H1 (cell line): Measurements from ENCODE around the gene SMIM15. TPM values are rescaled to one million over a fixed set of nuclear protein-coding genes. Genes with fewer than 3 reads are reported as not detected.

ENCODE experiments used
- JUN ChIP-seq: IDR thresholded peaks from 2 replicates; pipeline ENCODE4 v1.6.1; 2011; ENCODE audit warnings: low read depth, mild to moderate bottlenecking, improper control_type of control experiment, low read length
- JUND ChIP-seq: IDR thresholded peaks from 2 replicates; pipeline ENCODE4 v1.6.1; 2011; ENCODE audit warnings: mild to moderate bottlenecking, improper control_type of control experiment, low read length
- SIX5 ChIP-seq: IDR thresholded peaks from 2 replicates; pipeline ENCODE4 v1.6.1; 2011; ENCODE audit warnings: mild to moderate bottlenecking, low read depth, low read length
- ZNF274 ChIP-seq: IDR thresholded peaks from 2 replicates; pipeline ENCODE4 v1.7.0; 2012; ENCODE audit warnings: low read length, borderline replicate concordance; ENCODE audit errors: extremely low read depth
- polyA plus RNA-seq, 7 experiments: library from polyadenylated mRNA; depleted of rRNA in 3 of 7; stranded (reverse) in 5 of 7; unstranded in 2 of 7; fragments of >200 nt in 5 of 7; fragments of 200-250 nt in 2 of 7; gene quantifications; 1 replicate in 5 of 7; 2 replicates in 1 of 7; 4 replicates in 1 of 7; pipeline versions ENCODE4 v1.2.1 to v1.2.3, GENCODE V29; 2011 to 2013; ENCODE audit warnings: missing spikeins in 2 of 7, mixed read lengths in 2 of 7
- total RNA-seq: library from RNA; stranded (reverse); fragmentation: NEBNext Ultra II Directional; extraction: Animal tissue kit (Norgen Biotek cat#: 25700); gene quantifications from 2 replicates; pipeline ENCODE4 v1.2.1, GENCODE V29; 2021
- TF ChIP-seq, protein P1 (sequence below): fragments of 300-600 bp; sonication (generic); IDR thresholded peaks from 2 replicates; pipeline ENCODE4 v1.7.1; 2012; ENCODE audit warnings: low read length, moderate library complexity, mild to moderate bottlenecking, inconsistent platforms; ENCODE audit not compliant: insufficient replicate concordance

SMIM15 gene
- total and polyA plus RNA-seq, 2 of the 8 experiments (the other 6 are each of a cell fraction or from before 2014, with no cell fraction given) = 17.6 to 53.1 TPM

DNA sequence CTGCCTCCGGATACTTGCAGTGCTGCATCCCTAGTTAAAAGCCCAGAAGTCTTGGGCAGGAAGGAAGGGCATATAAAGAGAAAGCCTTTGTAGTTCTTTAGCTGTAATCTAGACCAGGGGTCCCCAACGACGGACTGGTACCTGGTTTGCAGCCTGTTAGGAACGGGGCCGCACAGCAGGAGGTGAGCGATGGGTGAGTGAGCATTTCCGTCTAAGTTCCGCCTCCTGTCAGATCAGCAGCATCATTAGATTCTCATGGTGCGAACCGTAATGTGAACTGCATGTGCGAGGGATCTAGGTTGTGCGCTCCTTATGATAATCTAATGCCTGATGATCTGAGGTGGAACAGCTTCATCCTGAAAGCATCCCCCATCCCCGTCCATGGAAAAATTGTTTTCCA lies 1.6 kb upstream of the SMIM15 start (continued):
- TF ChIP-seq, protein P1, sequence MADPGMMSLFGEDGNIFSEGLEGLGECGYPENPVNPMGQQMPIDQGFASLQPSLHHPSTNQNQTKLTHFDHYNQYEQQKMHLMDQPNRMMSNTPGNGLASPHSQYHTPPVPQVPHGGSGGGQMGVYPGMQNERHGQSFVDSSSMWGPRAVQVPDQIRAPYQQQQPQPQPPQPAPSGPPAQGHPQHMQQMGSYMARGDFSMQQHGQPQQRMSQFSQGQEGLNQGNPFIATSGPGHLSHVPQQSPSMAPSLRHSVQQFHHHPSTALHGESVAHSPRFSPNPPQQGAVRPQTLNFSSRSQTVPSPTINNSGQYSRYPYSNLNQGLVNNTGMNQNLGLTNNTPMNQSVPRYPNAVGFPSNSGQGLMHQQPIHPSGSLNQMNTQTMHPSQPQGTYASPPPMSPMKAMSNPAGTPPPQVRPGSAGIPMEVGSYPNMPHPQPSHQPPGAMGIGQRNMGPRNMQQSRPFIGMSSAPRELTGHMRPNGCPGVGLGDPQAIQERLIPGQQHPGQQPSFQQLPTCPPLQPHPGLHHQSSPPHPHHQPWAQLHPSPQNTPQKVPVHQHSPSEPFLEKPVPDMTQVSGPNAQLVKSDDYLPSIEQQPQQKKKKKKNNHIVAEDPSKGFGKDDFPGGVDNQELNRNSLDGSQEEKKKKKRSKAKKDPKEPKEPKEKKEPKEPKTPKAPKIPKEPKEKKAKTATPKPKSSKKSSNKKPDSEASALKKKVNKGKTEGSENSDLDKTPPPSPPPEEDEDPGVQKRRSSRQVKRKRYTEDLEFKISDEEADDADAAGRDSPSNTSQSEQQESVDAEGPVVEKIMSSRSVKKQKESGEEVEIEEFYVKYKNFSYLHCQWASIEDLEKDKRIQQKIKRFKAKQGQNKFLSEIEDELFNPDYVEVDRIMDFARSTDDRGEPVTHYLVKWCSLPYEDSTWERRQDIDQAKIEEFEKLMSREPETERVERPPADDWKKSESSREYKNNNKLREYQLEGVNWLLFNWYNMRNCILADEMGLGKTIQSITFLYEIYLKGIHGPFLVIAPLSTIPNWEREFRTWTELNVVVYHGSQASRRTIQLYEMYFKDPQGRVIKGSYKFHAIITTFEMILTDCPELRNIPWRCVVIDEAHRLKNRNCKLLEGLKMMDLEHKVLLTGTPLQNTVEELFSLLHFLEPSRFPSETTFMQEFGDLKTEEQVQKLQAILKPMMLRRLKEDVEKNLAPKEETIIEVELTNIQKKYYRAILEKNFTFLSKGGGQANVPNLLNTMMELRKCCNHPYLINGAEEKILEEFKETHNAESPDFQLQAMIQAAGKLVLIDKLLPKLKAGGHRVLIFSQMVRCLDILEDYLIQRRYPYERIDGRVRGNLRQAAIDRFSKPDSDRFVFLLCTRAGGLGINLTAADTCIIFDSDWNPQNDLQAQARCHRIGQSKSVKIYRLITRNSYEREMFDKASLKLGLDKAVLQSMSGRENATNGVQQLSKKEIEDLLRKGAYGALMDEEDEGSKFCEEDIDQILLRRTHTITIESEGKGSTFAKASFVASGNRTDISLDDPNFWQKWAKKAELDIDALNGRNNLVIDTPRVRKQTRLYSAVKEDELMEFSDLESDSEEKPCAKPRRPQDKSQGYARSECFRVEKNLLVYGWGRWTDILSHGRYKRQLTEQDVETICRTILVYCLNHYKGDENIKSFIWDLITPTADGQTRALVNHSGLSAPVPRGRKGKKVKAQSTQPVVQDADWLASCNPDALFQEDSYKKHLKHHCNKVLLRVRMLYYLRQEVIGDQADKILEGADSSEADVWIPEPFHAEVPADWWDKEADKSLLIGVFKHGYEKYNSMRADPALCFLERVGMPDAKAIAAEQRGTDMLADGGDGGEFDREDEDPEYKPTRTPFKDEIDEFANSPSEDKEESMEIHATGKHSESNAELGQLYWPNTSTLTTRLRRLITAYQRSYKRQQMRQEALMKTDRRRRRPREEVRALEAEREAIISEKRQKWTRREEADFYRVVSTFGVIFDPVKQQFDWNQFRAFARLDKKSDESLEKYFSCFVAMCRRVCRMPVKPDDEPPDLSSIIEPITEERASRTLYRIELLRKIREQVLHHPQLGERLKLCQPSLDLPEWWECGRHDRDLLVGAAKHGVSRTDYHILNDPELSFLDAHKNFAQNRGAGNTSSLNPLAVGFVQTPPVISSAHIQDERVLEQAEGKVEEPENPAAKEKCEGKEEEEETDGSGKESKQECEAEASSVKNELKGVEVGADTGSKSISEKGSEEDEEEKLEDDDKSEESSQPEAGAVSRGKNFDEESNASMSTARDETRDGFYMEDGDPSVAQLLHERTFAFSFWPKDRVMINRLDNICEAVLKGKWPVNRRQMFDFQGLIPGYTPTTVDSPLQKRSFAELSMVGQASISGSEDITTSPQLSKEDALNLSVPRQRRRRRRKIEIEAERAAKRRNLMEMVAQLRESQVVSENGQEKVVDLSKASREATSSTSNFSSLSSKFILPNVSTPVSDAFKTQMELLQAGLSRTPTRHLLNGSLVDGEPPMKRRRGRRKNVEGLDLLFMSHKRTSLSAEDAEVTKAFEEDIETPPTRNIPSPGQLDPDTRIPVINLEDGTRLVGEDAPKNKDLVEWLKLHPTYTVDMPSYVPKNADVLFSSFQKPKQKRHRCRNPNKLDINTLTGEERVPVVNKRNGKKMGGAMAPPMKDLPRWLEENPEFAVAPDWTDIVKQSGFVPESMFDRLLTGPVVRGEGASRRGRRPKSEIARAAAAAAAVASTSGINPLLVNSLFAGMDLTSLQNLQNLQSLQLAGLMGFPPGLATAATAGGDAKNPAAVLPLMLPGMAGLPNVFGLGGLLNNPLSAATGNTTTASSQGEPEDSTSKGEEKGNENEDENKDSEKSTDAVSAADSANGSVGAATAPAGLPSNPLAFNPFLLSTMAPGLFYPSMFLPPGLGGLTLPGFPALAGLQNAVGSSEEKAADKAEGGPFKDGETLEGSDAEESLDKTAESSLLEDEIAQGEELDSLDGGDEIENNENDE = no peak
- TF ChIP-seq SIX5 (no peak), ZNF274 (no peak), JUND (no peak), JUN (no peak)
- TF ChIP-seq, all 59 proteins: peak for 0
